HG03045 (cell line): Measurements from ENCODE around the gene DAAM2.

ENCODE experiments used
- ATAC-seq: cut with Tn5 transposase; IDR thresholded peaks from one replicate; pipeline ENCODE4 v1.9.1; 2021; ENCODE audit warnings: mild to moderate bottlenecking, moderate library complexity; ENCODE audit not compliant: unreplicated experiment

DAAM2 gene

GRCh38 chr6:39791850-39792539 is at the start of gene DAAM2:
TSS of gene DAAM2 (plus strand) at chr6:39792376. CDS start at chr6:39856303, 63,927 bp downstream.
- no peak for ATAC-seq

GRCh38 chr6:39746795-39747194 is 45.4 kb upstream of the DAAM2 start:
- ATAC-seq: no peak

- ATAC-seq: no peak
These were observed 39.1 kb upstream of the DAAM2 start for GRCh38 chr6:39752835-39753724.

- ATAC-seq: no peak
These were observed 38.5 kb upstream of the DAAM2 start for GRCh38 chr6:39753725-39754045.

- no peak for ATAC-seq
These were observed 37.6 kb upstream of the DAAM2 start for GRCh38 chr6:39754514-39755115.

- ATAC-seq: no peak
These were observed 36.9 kb upstream of the DAAM2 start for GRCh38 chr6:39755231-39755630.

- ATAC-seq: no peak
These were observed 35.6 kb upstream of the DAAM2 start for GRCh38 chr6:39756582-39756981.

- ATAC-seq: no peak
These were observed 33.1 kb upstream of the DAAM2 start for GRCh38 chr6:39758905-39759605.

GRCh38 chr6:39760226-39760952 is 31.8 kb upstream of the DAAM2 start:
- no peak for ATAC-seq

GRCh38 chr6:39765508-39766065 is 26.6 kb upstream of the DAAM2 start:
- no peak for ATAC-seq

- ATAC-seq: no peak
These were observed 23.2 kb upstream of the DAAM2 start for GRCh38 chr6:39769012-39769411.

- ATAC-seq: no peak
These were observed 21.7 kb upstream of the DAAM2 start for GRCh38 chr6:39770446-39770845.

GRCh38 chr6:39772559-39773273 is 19.5 kb upstream of the DAAM2 start:
- ATAC-seq: no peak

- ATAC-seq: no peak
These were observed 18.4 kb upstream of the DAAM2 start for GRCh38 chr6:39773782-39774181.

GRCh38 chr6:39776581-39776980 is 15.6 kb upstream of the DAAM2 start:
- ATAC-seq: no peak

GRCh38 chr6:39777218-39777617 is 15.0 kb upstream of the DAAM2 start:
- ATAC-seq: no peak

GRCh38 chr6:39777661-39778060 is 14.5 kb upstream of the DAAM2 start:
- ATAC-seq: no peak

- no peak for ATAC-seq
These were observed 13.5 kb upstream of the DAAM2 start for GRCh38 chr6:39778581-39779255.

- no peak for ATAC-seq
These were observed 6.9 kb upstream of the DAAM2 start for GRCh38 chr6:39785281-39785680.
